Activated naive CD8-positive, alpha-beta T cell treated with anti-CD3 and anti-CD28 coated beads, Interleukin-2, amount 50 U/mL, for 24 hours (primary cell): ENCODE data around the gene CBFA2T2.
A peak's percentile ranks its signal among the peaks of the same experiment; 100 is the strongest.

ENCODE experiments used
- ATAC-seq: fragments of 150-1000 bp; cut with Tn5 transposase; one replicate; pipeline ENCODE4 v1.10.0; 2021
- DNase-seq: peaks from one replicate; pipeline ENCODE4 v3.0.0; 2021
- H3K27ac Mint-ChIP-seq: one replicate; pipeline ENCODE4 v1.8.0; 2021; ENCODE audit warnings: mild to moderate bottlenecking, mixed read lengths
- H3K27me3 Mint-ChIP-seq: one replicate; pipeline ENCODE4 v1.8.0; 2021; ENCODE audit warnings: mixed read lengths
- H3K36me3 Mint-ChIP-seq: one replicate; pipeline ENCODE4 v1.8.0; 2021; ENCODE audit warnings: low read depth, mixed read lengths
- H3K4me1 Mint-ChIP-seq: one replicate; pipeline ENCODE4 v1.8.0; 2021; ENCODE audit warnings: mixed read lengths
- H3K4me3 Mint-ChIP-seq: one replicate; pipeline ENCODE4 v1.8.0; 2021; ENCODE audit warnings: mild to moderate bottlenecking, moderate library complexity, mixed read lengths
- H3K9me3 Mint-ChIP-seq: one replicate; pipeline ENCODE4 v1.8.0; 2021; ENCODE audit warnings: mixed read lengths

Gene CBFA2T2

GRCh38 chr20:33656010-33656782, 166.3 kb downstream of the CBFA2T2 start:
- Mint-ChIP-seq H3K36me3 (no peaks in the 10 kb centered on the region), H3K27me3 (no peaks in the 10 kb centered on the region), H3K4me1 (peaks cover 17% of the 10 kb centered on the region), H3K9me3 (no peaks in the 10 kb centered on the region), H3K4me3 (no peak overlapping the region), H3K27ac (no peak overlapping the region)
- ATAC-seq, result no peak
- DNase-seq, result no peak

GRCh38 chr20:33656783-33657703, 167.1 kb downstream of the CBFA2T2 start:
- Mint-ChIP-seq H3K9me3 (no peaks in the 10 kb centered on the region), H3K4me1 (peaks cover 12% of the 10 kb centered on the region), H3K27me3 (no peaks in the 10 kb centered on the region), H3K36me3 (no peaks in the 10 kb centered on the region), H3K4me3 (no peak overlapping the region), H3K27ac (no peak overlapping the region)
- DNase-seq, result no peak
- ATAC-seq, result no peak

DNA sequence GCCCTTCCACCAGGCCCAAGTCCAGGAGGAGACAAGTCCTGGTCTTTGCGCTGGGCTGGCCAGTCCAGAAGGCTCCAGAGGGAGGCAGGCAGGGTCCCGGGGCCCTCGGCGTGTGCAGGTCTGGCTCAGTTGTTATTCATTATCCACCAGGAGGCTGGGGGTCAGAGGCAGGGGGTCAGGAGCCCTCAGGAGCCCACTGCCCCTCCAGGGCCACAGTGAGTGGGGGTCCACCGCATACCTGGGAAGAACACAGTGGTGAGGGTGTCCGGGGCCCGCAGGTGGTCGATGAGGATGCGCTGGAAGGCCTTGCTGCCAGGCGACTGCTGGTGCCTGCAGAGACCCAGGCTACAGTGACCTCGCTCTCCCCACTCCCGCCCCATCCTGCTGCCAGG, 167.8 kb downstream of the CBFA2T2 start:
- ATAC-seq (no peak), DNase-seq (no peak)
- no peak overlapping the region for H3K27ac Mint-ChIP-seq
- no peaks in the 10 kb centered on the region for H3K36me3 Mint-ChIP-seq
- peaks cover 9% of the 10 kb centered on the region for H3K4me1 Mint-ChIP-seq
- H3K27me3 Mint-ChIP-seq, result no peaks in the 10 kb centered on the region
- H3K9me3 Mint-ChIP-seq, result no peaks in the 10 kb centered on the region
- H3K4me3 Mint-ChIP-seq, result no peak overlapping the region

GRCh38 chr20:33658510-33658909, 168.6 kb downstream of the CBFA2T2 start:
- Mint-ChIP-seq H3K36me3 (no peaks in the 10 kb centered on the region), H3K9me3 (no peaks in the 10 kb centered on the region), H3K4me1 (peaks cover 4% of the 10 kb centered on the region), H3K4me3 (no peak overlapping the region), H3K27me3 (no peaks in the 10 kb centered on the region), H3K27ac (no peak overlapping the region)
- DNase-seq (no peak), ATAC-seq (no peak)

DNA sequence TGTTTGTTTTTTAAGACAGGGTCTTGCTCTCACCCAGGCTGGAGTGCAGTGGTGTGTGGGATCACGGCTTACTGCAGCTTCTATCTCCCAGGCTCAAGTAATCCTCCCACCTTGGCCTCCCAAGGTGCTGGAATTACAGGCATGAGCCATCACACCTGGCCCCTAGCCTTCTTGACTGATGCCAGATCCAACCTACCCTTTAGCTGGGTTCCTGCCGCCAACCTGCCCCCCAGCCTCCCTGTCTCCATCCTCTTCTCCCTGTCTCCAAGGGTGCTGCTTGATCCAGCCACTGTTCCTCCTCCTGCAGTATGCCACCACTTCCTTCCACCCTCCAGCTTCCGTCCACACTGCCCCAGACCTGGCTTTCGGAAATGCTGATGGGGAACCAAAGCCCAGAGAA, 169.0 kb downstream of the CBFA2T2 start:
- Mint-ChIP-seq H3K9me3 (no peaks in the 10 kb centered on the region), H3K36me3 (no peaks in the 10 kb centered on the region), H3K27me3 (no peaks in the 10 kb centered on the region), H3K27ac (no peak overlapping the region), H3K4me3 (no peak overlapping the region), H3K4me1 (peaks cover 4% of the 10 kb centered on the region)
- ATAC-seq (no peak), DNase-seq (no peak)

- Mint-ChIP-seq H3K9me3 (no peaks in the 10 kb centered on the region), H3K36me3 (no peaks in the 10 kb centered on the region), H3K4me3 (no peak overlapping the region), H3K27ac (no peak overlapping the region), H3K4me1 (peaks cover 8% of the 10 kb centered on the region), H3K27me3 (no peaks in the 10 kb centered on the region)
- DNase-seq (no peak), ATAC-seq (no peak)
These were observed 169.6 kb downstream of the CBFA2T2 start for GRCh38 chr20:33659341-33660034.

DNA sequence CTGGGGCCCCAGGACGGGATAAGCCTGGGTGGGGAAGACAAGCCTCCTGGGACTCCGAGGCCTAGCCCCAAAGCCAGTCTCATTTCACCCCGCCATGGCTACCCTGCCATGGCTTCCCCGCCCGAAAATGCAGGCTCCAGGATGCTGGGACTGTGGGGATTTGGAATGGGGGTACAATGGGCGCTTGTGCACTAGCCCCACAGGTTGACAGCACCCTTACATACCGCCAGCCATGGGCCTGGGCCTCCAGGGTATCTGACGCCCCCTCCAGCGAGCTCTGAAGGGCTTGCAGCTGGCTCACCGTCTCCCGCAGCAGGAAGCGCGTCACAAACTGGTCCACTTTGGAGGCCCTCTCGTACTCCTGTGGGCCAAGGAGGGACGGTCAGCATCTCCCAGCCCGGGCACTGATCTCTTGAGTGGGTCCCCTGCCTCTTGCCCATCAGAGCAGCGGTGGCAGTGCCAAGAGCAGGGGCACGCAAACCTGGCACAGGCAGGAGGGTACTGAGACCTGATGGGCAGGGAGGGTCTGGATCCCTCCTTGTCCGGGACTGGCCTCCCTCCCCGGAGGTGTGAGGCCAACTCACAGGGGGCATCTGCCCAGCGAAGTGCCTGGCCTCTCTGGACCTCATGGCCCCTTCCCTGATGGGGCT, 170.3 kb downstream of the CBFA2T2 start:
- H3K9me3 Mint-ChIP-seq, result no peaks in the 10 kb centered on the region
- H3K27me3 Mint-ChIP-seq, result no peaks in the 10 kb centered on the region
- ATAC-seq, result no peak
- no peak overlapping the region for H3K27ac Mint-ChIP-seq
- no peaks in the 10 kb centered on the region for H3K36me3 Mint-ChIP-seq
- peaks cover 14% of the 10 kb centered on the region for H3K4me1 Mint-ChIP-seq
- no peak for DNase-seq
- no peak overlapping the region for H3K4me3 Mint-ChIP-seq

DNA sequence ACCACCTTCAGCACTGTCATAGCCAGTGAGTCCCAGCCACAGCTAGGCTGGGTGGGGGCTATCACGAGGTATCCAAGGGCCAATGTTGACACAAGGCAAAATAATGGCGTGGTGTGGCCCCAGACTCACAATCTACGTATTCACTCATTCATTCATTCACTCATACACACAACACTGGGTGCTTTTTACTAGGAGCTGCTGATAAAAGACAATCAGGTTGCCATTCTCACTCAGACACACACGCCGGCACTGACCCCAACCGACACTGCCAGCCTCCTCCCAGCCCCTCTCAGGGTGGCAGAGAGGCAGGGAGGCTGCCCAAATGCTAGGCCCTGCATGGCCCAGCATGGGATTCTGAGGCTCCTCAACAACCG, 170.8 kb downstream of the CBFA2T2 start:
- H3K4me1 Mint-ChIP-seq, result peaks cover 16% of the 10 kb centered on the region
- H3K27me3 Mint-ChIP-seq, result no peaks in the 10 kb centered on the region
- DNase-seq, result no peak
- H3K27ac Mint-ChIP-seq, result no peak overlapping the region
- no peaks in the 10 kb centered on the region for H3K36me3 Mint-ChIP-seq
- no peak for ATAC-seq
- no peak overlapping the region for H3K4me3 Mint-ChIP-seq
- H3K9me3 Mint-ChIP-seq, result no peaks in the 10 kb centered on the region

DNA sequence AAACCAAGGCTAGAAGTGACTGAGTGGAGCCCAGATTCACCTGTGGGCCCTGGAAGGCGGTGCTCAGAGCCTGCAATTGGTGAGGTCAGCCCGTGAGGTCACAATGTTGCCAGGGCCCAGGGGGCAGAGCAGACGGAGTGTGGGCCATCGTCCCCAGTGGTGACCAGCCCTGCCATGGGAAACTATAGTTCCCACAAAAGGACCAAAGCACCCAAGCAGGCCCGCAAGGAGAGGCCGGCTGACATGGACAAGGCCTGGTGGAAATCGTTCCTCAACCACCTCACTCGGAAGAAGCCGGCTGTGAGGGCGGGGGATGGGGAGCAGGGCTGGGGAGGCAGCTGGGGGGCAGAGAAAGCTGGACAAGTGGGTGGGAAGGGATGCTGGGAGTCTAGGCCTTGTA, 172.3 kb downstream of the CBFA2T2 start, which contains the start of gene C20orf144:
Gene C20orf144 (plus strand): TSS at position 156 of the 400 bp plus-strand sequence. CDS start 19 bp downstream, at position 175.
- no peaks in the 10 kb centered on the region for H3K27me3 Mint-ChIP-seq
- peaks cover 2% of the 10 kb centered on the region for H3K36me3 Mint-ChIP-seq
- peaks cover 25% of the 10 kb centered on the region for H3K4me1 Mint-ChIP-seq
- H3K4me3 Mint-ChIP-seq, result peak within 1 kb of the TSS; percentile 82
- no peak for DNase-seq
- no peaks in the 10 kb centered on the region for H3K9me3 Mint-ChIP-seq
- no peak for ATAC-seq
- H3K27ac Mint-ChIP-seq, result peak within 1 kb of the TSS; percentile 69

DNA sequence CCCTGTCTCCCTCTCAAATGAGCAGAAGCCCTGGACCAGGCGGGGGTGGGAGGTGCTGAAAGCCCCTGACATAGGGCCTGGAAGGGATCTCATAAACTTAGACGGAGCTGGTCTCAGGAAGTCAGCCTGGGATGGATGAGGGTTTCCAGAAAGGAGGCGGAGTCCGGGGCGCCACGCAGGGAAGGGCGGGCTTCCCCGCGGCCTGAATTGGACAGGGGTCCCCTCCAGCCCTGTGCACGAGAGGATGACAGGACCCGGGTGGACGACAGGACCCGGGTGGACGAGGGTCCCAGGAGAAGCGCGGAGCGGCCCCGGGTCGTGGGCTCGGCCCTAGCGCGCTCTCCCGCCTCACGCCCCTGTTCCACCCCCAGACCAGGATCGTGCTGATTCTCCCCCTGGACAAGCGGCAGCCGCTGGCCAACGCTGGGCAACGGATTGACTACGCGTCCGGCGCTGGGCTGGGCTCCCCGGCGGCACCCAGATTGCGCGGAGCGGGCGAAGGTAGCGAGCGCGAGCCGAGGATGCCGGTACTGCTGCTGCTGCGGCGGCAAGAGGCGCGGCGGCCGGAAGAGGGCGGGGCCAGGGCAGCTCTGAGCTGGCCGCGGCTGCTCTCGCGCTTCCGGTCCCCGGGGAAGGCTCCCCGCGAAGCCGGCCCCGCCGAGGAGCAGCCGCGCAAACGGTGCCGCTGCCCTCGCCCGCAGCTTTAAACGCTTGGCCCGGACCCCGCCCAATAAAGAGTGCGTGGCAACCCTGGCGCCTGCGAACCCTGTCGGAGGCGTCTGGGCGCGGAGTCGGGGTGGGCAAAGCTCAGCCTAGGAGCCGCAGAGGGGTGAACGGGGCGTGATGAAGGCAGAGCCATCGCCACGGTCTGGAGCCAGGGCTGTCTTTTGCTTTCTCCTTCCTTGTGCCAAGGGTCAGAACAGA, 173.5 kb downstream of the CBFA2T2 start:
- H3K27ac Mint-ChIP-seq, result peak overlapping the region; percentile 69

DNA sequence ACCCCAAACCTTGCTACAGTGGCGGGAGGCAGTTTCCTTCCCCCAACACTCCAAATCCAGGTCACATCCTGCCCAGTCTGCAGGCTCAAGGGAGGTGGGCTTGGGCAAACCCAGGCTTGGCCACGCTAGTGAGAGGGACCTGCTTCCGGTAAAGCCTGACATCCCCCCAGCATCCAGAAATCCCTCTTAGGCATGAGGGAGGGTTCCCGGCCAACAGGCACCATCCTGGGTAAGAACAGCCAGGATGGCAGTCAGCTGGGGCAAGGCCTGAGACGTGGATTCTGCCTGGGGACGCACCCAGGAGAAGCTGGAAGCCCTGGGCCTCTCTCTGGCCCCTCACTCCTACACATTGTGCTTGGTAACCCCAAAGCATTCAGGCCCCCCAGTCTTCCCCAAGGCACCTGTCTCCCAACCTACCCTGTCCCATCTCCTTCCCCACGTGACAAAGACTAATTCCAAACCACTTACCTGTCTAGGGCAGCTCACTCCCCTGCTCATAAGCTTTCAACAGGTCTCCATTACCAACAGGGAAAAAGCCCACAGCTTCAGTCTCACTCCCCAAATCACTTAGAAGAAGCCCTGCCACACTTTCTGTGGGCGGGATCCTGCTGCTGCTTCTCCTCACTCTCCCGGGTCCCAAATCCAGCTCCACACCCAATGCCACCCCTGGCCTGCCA, 174.3 kb downstream of the CBFA2T2 start:
- Mint-ChIP-seq H3K27ac (peak overlapping the region; percentile 69), H3K4me3 (peak overlapping the region; percentile 82), H3K27me3 (no peaks in the 10 kb centered on the region), H3K4me1 (peaks cover 29% of the 10 kb centered on the region), H3K36me3 (peaks cover 2% of the 10 kb centered on the region), H3K9me3 (no peaks in the 10 kb centered on the region)
- DNase-seq (no peak), ATAC-seq (no peak)

More for the DNA sequence above, 173.5 kb downstream of the CBFA2T2 start:
- Mint-ChIP-seq H3K27me3 (no peaks in the 10 kb centered on the region), H3K4me3 (peak overlapping the region; percentile 82), H3K4me1 (peaks cover 27% of the 10 kb centered on the region), H3K36me3 (peaks cover 2% of the 10 kb centered on the region), H3K9me3 (no peaks in the 10 kb centered on the region)
- ATAC-seq (peak; percentile 53), DNase-seq (peak; percentile 89)

DNA sequence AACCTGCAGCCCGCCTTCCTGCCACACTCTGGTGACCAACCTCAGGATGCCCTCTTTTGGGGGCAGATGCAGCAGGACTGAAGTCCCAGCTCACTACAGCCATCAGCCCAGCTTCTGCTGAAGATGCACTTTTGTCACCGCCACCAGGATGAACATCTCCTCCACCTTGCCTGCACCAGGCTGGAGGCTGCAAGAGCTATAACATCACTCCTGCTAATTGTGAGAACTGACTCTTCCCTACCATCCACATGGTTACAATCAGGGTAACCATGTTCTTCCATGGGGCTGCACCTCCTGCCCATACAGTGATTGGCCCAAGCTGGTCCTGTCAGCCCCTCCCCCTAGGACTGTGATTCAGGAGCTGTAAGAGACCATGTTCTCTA, 174.9 kb downstream of the CBFA2T2 start:
- ATAC-seq, result no peak
- H3K4me1 Mint-ChIP-seq, result peaks cover 29% of the 10 kb centered on the region
- H3K9me3 Mint-ChIP-seq, result no peaks in the 10 kb centered on the region

More for the DNA sequence above, 174.9 kb downstream of the CBFA2T2 start:
- Mint-ChIP-seq H3K36me3 (peaks cover 2% of the 10 kb centered on the region), H3K27ac (peak overlapping the region; percentile 69), H3K27me3 (no peaks in the 10 kb centered on the region), H3K4me3 (peak overlapping the region; percentile 82)
- DNase-seq, result no peak
